OCI-M1 (cell line): ENCODE results near the gene ASTN1.

Experiments used
- DNase-seq: peaks from one replicate; lab custom pipeline; 2025; lab: John Stamatoyannopoulos, UW

The ASTN1 gene

GRCh38 chr1:176989754-176990153 lies 174.8 kb downstream of the ASTN1 start:
- DNase-seq = no peak

DNA sequence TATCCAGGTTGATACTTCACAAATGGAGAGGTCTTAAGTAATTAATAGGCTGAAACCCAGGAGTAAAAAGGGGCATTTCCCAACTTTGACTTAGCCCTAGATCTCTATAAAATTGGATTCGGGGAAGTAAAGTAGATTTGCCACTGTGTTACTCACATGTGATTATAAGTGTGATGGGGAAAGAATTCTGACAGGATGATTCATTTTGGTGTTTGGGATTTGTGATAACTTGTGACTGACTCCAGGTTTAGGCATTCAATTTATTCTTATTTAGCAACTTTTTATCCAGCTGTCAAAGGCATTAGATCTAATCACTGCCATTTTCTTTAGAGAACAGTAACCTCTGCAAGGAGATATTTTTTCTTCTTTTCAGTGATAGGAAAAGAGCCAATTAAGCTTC lies 175.5 kb downstream of the ASTN1 start:
- no peak for DNase-seq

GRCh38 chr1:176987016-176987415 lies 177.5 kb downstream of the ASTN1 start:
- no peak for DNase-seq

GRCh38 chr1:176983731-176984130 lies 180.8 kb downstream of the ASTN1 start:
- no peak for DNase-seq

GRCh38 chr1:176976771-176977170 lies 187.7 kb downstream of the ASTN1 start:
- DNase-seq = no peak

- DNase-seq = no peak
These were observed 188.3 kb downstream of the ASTN1 start for GRCh38 chr1:176976225-176976624.

DNA sequence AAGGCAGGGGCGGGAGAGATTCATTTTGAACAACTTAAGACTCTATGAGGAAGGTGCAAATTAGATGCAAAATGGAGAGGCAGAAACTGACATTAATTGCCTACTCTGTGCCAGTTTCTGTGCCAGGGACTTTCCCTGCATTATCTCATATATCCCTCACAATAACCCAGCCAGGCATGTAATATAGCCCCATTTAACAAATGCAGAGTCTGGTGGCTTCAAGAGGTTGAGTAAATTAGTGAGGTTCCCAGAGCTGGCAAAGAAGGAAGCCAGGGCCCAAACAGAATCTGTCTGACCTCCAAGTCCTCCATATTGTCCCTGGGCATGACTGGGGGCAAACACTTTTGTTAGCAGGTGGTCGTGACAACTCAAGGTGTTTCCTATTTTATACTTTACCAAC lies 199.8 kb downstream of the ASTN1 start:
- DNase-seq = no peak

DNA sequence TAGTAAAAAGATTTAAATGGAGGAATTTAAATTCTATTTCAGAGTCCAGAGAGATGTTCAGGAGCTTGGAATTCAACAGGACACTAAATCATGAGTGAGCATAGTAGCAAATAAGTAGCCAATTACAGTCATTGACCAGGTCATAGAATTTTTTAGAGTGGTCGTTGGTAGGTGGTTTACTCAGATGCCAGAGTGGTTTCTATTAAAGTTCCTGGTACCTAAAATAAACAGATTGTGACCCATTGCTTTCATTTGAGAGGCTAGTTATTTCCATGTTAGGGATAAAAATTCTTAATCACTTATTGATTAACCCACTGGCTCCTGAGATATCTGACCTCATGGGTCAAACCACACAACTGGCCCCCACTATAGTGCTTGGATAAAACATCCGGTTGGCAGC lies 201.3 kb downstream of the ASTN1 start:
- no peak for DNase-seq

- DNase-seq = no peak
These were observed 202.8 kb downstream of the ASTN1 start for GRCh38 chr1:176961678-176962077.

DNA sequence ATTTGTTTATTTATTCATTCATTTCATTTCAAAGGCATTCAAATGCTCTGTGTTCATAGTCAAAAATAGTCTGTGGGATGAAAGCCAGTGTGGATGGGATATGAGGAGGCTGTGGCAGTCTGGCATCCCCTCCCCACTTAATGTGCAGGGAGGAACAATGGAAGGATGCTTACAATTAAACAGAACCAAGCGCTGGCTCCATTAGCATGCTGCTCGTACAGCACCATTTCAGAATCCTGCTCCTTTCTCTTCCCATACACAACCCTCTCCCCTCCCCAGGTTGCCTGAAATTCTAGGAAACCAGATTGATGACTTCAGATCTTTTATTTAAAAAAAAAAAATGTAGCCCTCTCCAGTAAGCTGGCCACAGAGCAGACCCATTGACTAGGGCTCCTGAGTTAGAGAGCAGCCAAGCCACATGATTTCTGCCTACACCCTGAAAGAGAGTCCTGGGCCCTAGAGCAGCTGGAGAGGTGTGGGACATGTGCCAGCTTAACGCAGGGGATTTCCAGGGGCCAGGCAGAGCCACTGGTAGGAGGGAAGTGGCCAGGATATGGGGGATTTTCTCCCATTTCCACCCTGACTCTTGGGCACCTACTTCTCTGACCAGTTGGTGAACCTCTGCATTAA lies 205.2 kb downstream of the ASTN1 start:
- no peak for DNase-seq

GRCh38 chr1:176957603-176958002 lies 206.9 kb downstream of the ASTN1 start:
- no peak for DNase-seq

GRCh38 chr1:176954242-176954641 lies 210.3 kb downstream of the ASTN1 start:
- DNase-seq = peak; percentile 37

GRCh38 chr1:176950736-176951324 lies 213.7 kb downstream of the ASTN1 start:
- DNase-seq = no peak

DNA sequence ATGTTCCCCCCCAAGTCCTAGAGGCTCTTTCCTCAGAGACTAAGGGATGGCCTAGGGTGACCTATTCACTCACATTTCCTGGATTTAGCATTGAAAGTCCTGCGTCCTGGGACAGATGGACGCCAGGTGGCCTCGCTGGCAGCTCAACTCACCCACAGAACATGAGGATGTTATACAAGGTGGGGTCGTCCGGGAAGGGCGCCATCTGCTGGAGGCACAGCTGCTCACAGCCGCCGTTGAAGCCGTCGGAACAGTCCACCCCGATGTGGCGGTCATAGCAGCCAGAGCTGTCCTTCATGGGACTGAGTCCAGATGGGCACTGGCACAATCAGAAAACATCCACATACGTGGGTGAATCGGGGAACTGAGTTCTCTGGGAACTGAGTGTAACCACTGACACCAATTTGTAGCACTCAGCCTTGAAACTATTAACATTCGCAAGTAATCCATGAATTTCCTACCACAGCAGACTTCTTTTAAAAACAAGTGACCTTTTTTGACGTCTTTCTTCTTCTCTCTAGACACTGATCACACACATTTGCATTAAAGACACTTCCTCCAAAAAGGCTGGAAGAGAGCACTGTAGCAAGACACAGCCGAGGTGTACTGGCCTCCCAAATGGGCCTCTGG lies 215.4 kb downstream of the ASTN1 start:
- DNase-seq = peak; percentile 72

DNA sequence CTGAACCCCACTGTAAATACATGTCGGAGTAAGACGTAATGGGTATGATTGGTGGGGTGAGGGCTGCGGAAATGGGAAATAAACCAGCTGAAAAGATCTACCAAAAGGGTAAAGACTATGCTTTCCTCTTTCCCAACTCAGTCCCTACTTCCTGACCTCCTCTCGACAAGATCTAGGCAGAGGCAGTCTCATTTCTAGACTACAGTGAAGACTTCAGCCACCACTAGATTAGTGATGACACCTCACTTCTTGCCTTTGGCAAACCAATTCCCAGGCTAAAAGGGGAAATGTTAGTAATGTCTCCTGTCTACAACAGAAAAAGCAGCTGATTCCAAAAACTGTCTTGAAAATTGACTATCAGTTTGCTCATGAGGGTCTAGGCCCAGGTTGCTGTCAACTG lies 219.9 kb downstream of the ASTN1 start:
- no peak for DNase-seq

DNA sequence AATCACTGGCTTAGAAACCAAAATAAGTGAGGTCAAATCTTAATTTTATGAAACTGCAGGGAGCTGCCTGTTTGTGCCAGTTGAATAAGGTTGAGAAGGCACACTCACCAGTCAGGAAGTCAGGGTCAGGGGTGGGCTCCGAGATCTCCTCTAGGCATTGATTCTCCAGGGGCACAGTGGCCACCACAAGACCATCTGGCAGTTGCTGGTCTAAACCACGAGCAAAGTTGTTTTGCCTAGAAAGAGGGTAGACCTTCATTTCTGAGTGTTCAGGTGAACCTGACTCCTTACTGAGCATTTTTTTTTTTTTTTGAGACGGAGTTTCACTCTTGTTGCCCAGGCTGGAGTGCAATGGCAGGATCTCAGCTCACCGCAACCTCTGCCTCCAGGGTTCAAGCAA lies 220.7 kb downstream of the ASTN1 start:
- DNase-seq = no peak

GRCh38 chr1:176942346-176942745 lies 222.2 kb downstream of the ASTN1 start:
- DNase-seq = no peak

GRCh38 chr1:176939993-176940392 lies 224.5 kb downstream of the ASTN1 start:
- peak; percentile 26 for DNase-seq

DNA sequence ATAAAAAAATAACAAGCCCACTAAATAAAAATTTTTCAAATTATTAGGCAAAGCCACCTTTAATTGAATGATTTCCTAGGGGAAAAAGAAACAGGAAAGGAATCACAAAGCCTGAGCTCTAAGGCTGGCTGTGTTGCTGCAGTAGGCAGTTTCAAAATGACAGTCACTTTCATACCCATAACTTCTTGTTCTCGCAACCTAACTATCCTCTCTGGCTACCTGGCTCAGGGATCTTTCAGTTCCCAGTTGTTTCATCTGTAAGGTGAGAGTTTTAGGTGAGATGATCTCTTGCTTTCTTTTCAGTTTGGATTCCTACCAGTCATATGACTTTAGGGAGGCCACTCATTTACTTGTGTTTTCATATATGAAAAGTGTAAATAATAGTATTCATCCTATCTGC lies 226.1 kb downstream of the ASTN1 start:
- no peak for DNase-seq

GRCh38 chr1:176934370-176934769 lies 230.1 kb downstream of the ASTN1 start:
- DNase-seq = no peak

DNA sequence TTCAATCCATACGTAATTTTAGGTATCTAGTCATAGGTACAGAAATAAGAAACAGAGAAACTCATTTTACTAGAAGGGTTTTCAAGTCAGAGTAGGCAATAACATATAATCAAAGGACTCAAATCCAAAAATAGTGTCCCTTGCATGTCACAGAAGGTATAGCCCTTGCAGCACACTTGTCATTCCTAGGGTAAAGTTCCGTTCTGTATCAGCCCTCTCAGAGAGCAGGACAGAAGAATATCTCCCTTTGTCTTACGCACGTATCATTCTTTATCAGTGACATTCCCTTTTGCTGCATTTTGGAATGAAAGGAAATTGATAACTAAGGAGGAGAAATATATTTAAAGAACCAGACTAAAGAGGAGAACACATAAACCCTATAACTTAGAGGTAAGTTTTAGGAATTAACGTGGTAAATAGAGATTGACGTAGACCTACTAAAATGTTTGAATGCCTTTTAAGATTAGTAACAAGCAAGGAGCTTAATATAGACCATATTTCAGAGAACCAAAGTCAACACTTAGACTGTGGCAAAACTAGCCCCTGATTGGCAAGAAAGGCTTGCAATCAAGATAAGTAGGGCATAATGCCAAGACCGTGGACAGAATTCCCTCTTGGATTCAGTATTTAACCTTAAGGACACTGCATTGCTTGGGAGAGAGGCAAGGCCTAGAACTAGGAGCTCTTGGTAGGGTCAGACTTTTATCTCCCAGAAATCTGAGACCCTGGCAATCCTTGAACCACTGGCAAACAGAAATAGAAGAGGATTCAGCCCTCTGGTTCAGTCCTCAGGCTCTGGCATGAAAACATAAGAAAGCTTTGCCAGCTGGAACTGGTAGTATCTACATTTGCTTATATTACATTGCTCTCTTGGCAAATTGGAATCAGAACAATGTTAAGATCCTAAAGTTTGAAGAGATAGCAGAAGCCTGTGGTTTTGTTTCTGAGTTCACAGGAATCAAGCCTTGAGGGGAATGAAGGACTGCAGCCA lies 232.1 kb downstream of the ASTN1 start:
- DNase-seq = no peak

GRCh38 chr1:176931526-176931925 lies 233.0 kb downstream of the ASTN1 start:
- no peak for DNase-seq
